NCI-H748 (cell line): ENCODE results near the gene SHCBP1L.

Experiments used
- DNase-seq: peaks from one replicate; lab custom pipeline; 2025; ENCODE audit not compliant: unreplicated experiment; lab: John Stamatoyannopoulos, UW

SHCBP1L gene

GRCh38 chr1:182897696-182898095, 55.3 kb downstream of the SHCBP1L start:
- DNase-seq: no peak

- no peak for DNase-seq
Measured at GRCh38 chr1:182890927-182891610, 61.9 kb downstream of the SHCBP1L start.

- DNase-seq: no peak
Measured at GRCh38 chr1:182889997-182890396, 63.0 kb downstream of the SHCBP1L start.

GRCh38 chr1:182888736-182889531, 64.0 kb downstream of the SHCBP1L start:
- DNase-seq: no peak

- no peak for DNase-seq
Measured at GRCh38 chr1:182886985-182887384, 66.0 kb downstream of the SHCBP1L start.

GRCh38 chr1:182885591-182885990, 67.4 kb downstream of the SHCBP1L start:
- no peak for DNase-seq

- DNase-seq: no peak
Measured at GRCh38 chr1:182884872-182885271, 68.1 kb downstream of the SHCBP1L start.

- no peak for DNase-seq
Measured at GRCh38 chr1:182877842-182878241, 75.1 kb downstream of the SHCBP1L start.

GRCh38 chr1:182877331-182877730, 75.6 kb downstream of the SHCBP1L start:
- DNase-seq: no peak

- DNase-seq: no peak
Measured at GRCh38 chr1:182875889-182876288, 77.1 kb downstream of the SHCBP1L start.

GRCh38 chr1:182872881-182873280, 80.1 kb downstream of the SHCBP1L start:
- DNase-seq: no peak

- no peak for DNase-seq
Measured at GRCh38 chr1:182869241-182869666, 83.7 kb downstream of the SHCBP1L start.

- DNase-seq: no peak
Measured at GRCh38 chr1:182867861-182868260, 85.1 kb downstream of the SHCBP1L start.

GRCh38 chr1:182863940-182864339, 89.0 kb downstream of the SHCBP1L start:
- no peak for DNase-seq

- DNase-seq: no peak
Measured at GRCh38 chr1:182862827-182863226, 90.1 kb downstream of the SHCBP1L start.

- no peak for DNase-seq
Measured at GRCh38 chr1:182861994-182862393, 91.0 kb downstream of the SHCBP1L start.

- no peak for DNase-seq
Measured at GRCh38 chr1:182860658-182861057, 92.3 kb downstream of the SHCBP1L start.

- DNase-seq: no peak
Measured at GRCh38 chr1:182857212-182857611, 95.8 kb downstream of the SHCBP1L start.

- DNase-seq: no peak
Measured at GRCh38 chr1:182855911-182856310, 97.1 kb downstream of the SHCBP1L start.

GRCh38 chr1:182851825-182852224, 101.1 kb downstream of the SHCBP1L start:
- no peak for DNase-seq

- no peak for DNase-seq
Measured at GRCh38 chr1:182850319-182850718, 102.6 kb downstream of the SHCBP1L start.
